ENCODE results near the gene KCNQ5.

Gene KCNQ5

DNA sequence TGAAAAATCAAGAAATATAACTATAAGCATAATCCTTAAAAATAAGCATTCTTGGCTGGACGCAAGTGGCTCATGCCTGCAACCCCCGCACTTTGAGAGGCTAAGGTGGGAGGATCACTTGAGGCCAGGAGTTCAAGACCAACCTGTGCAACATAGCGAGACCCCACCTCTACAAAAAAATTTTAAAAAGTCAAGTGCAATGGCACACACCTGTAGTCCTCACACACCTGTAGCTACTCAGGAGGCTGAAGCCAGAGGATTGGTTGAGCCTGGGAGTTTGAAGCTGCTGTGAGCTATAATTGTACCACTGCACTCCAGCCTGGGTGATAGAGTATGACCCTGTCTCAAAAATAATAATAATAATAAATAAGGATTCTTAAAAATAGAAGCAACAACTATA is 494.5 kb downstream of the KCNQ5 start:
- DNase-seq (ENCODE audit: low read depth in 2 of 2) = no peak

DNA sequence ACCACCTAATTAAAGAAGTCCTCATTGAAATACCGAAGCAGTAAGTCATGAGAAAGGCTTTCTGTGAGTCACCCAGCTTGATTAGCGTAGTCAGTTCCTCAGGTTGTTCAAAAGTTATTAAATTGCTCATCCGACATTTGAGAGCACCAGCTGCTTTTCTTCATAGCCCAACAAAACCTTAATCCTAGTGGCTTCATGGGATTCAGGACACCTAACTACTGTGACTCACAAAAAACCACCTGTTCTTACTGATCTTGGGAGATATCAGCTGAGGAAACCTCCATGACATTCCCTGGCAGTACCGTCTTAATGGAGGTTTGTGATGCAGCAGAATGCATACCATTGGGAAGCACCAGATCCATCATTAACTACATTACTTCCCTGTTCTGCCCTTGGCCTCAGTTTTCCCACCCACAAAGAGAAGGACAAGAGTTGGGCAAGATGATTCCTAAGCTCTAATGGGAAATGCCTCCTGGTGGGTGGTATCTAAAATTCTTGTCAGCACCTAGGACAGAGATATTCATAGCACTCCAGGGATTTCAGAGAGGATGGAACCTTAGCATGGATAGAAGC is 499.6 kb downstream of the KCNQ5 start:
- peak; percentile 75 to 77 for DNase-seq (ENCODE audit: low read depth in 2 of 2)

GRCh38 chr6:73123632-73124329 is 501.9 kb downstream of the KCNQ5 start:
- DNase-seq (ENCODE audit: low read depth in 2 of 2) = no peak

DNA sequence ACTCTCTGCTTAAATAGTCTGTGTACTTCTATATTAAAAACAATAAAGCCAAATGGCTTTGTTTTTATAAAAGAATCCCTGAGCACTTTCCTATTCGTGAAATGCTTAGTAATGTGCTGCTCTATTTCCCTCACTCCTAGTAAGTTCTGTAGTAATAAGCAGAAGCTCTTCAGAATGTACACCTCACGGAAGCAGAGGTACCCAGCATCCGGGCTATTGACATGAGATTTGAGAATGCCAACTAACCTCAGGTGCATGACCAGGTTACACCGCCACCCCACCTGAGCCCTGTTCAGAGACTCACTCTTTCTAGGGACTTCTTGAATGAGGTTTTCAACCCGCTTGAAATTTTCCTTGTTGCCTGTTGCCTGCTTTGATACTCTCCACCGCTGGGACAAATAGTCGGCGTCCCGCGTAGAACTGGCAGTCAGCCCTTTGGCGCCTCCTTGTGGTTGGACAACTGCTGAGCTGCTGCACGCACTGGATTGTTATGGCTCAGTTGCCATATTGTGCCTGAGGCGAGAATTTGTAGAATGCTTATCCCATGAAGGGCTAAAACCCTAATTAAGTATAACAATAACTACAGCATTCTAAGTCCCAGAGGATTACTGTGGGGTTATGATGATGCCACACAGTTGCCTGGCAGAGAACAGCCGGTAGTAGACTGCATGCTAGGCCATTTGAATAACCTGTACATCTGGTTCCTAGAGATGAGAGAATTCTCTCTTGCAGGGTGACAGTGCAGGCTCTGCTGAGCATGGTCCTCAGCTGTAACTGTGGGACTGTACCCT is 508.0 kb downstream of the KCNQ5 start:
- DNase-seq (ENCODE audit: low read depth in 2 of 2) = peak; percentile 40 to 50

GRCh38 chr6:73131706-73132105 is 509.8 kb downstream of the KCNQ5 start:
- no peak for DNase-seq (ENCODE audit: low read depth in 2 of 2)

GRCh38 chr6:73134588-73134987 is 512.7 kb downstream of the KCNQ5 start:
- DNase-seq (ENCODE audit: low read depth in 2 of 2) = no peak

GRCh38 chr6:73139681-73140383 is 518.0 kb downstream of the KCNQ5 start:
- no peak for DNase-seq (ENCODE audit: low read depth in 2 of 2)

DNA sequence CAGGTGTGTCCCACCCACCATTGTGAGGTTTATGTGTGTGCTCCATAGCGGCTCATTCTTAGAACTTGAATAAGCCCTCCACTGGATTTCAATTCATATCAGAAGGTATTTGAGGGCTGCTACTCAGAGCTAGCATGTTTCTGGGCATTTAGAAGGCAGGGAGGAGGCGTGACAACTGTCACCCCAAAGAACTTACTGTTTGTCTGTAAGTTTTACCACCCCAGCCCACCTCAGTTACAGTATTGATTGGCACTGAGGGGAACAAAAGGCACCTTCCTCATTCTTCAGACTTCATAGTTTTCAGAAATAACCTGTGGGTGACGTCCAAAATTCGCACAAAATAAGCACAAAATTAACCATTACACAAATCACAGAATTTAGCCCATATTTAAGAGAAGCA is 521.7 kb downstream of the KCNQ5 start:
- no peak for DNase-seq (ENCODE audit: low read depth in 2 of 2)

GRCh38 chr6:73144516-73144915 is 522.7 kb downstream of the KCNQ5 start:
- no peak for DNase-seq (ENCODE audit: low read depth in 2 of 2)

- DNase-seq (ENCODE audit: low read depth in 2 of 2) = no peak
These were observed 523.8 kb downstream of the KCNQ5 start for GRCh38 chr6:73145690-73146089.

GRCh38 chr6:73151732-73152131 is 529.9 kb downstream of the KCNQ5 start:
- DNase-seq (ENCODE audit: low read depth in 2 of 2) = no peak

DNA sequence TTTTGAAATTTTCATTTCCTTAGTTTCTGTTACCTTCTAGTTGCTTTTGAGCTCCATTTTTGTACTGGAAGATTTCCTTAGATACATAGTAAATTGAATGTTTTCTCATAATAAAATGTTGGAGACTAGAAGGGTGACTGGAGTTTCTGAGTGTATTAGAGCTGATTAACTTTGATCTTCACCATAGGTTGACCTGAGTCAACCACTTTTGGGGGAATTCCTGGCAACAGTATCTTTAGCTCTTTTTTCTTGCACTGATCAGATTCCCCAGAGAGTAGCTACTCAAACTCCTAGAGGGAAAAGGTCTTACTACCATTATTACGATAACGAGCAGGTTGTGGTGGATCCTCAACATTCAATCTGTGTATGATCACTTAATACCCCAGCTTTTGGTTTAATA is 530.7 kb downstream of the KCNQ5 start:
- DNase-seq (ENCODE audit: low read depth in 2 of 2) = no peak

- DNase-seq (ENCODE audit: low read depth in 2 of 2) = peak; percentile 39 to 48
These were observed 531.3 kb downstream of the KCNQ5 start for GRCh38 chr6:73152966-73153757.

- DNase-seq (ENCODE audit: low read depth in 2 of 2) = no peak
These were observed 535.2 kb downstream of the KCNQ5 start for GRCh38 chr6:73156793-73157767.

GRCh38 chr6:73157870-73158269 is 536.0 kb downstream of the KCNQ5 start:
- no peak for DNase-seq (ENCODE audit: low read depth in 2 of 2)

DNA sequence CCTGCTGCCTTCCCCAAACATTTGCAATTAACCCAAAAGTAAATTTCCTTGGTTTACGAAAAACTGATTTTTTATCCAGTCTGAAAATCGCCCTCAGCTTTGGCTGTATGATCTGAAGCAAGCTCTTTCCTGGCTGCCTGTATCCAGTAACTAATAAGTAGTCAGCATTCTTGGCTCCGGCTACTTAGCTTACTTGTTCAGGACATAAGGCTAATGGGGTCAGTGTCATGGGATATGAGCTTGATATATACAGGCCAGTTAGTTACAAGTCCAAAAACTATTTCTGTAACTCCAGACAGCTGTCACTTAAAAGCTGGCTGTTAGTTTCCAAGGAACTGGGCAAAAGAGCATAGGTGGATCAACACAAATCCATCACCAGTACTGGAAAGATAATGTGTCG is 547.2 kb downstream of the KCNQ5 start:
- no peak for DNase-seq (ENCODE audit: low read depth in 2 of 2)

DNA sequence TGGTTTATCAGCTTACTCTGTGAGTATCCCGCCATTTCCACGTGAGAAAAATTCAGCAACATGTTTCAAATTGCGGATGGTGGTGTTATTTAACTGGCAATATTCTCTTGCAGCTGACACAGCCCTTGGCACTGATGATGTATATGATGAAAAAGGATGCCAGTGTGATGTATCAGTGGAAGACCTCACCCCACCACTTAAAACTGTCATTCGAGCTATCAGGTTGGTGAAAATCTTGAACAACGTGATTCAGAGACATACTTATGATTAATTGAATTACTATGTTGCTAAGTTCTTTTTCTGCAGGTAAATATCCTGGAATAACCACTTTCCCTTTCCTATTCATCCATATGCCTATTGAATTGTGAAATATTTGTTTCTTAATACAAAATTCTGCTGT is 547.8 kb downstream of the KCNQ5 start:
- DNase-seq (ENCODE audit: low read depth in 2 of 2) = no peak

- DNase-seq (ENCODE audit: low read depth in 2 of 2) = no peak
These were observed 552.8 kb downstream of the KCNQ5 start for GRCh38 chr6:73174646-73175045.

GRCh38 chr6:73176057-73176456 is 554.2 kb downstream of the KCNQ5 start:
- no peak for DNase-seq (ENCODE audit: low read depth in 2 of 2)

DNA sequence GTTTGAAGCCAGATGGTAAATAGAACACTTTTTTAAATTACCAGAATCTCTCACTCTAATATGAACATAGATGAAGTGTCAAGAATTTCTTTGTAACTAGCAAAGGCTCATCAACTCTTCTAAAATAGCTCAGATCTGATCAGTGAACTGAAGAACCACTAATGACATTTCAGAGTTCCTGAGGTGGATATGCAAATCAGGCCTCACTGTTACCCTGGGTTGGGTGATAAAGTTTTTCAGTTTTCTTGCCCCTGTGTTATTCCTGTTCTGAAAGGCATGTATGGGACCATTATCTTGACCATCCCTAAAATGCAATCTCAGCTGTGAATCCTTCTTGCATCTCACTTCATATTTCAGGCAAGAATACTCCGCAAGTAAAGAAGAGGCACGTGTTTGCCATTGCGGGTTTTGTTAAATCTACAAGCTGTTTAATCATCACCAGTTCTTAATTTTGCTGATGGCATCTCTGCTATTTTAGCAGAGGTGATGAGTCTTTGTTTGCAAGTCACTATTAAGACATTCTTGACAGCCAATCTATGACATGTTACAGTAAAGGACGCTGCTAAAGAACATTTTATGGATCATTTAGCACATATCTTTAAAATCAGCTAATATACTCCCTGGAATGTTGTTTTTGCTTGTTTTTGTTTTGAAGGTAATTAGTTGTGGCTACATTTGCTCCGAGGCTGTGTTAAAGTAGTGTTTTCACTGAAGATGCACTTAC is 555.5 kb downstream of the KCNQ5 start:
- DNase-seq (ENCODE audit: low read depth in 2 of 2) = no peak
